ENCODE results near the gene ZNF341.

GRCh38 chr20:33838035-33838864, 106.5 kb downstream of the ZNF341 start:
- TF ChIP-seq GATA2 (IDR thresholded peaks at IDR 0.05; ENCODE audit: low read depth, low read length) (no peak), GATA3 (IDR thresholded peaks at IDR 0.05; ENCODE audit: low read depth, low read length) (no peak)
